GM19467 (cell line): ENCODE data around the gene SH3BGR.
"Not testable (repeated sequence)": the region's sequence is repeated elsewhere in the genome, so short reads cannot be mapped to it uniquely, and the experiment has no call there.

Experiments
- ATAC-seq: cut with Tn5 transposase; IDR thresholded peaks from one replicate; pipeline ENCODE4 v1.9.1; 2021; ENCODE audit warnings: mild to moderate bottlenecking, moderate library complexity; ENCODE audit not compliant: unreplicated experiment

The SH3BGR gene

GRCh38 chr21:39538453-39539042, 86.8 kb downstream of the SH3BGR start:
- no peak for ATAC-seq

GRCh38 chr21:39540367-39540766, 88.6 kb downstream of the SH3BGR start:
- ATAC-seq, result not testable (repeated sequence)

GRCh38 chr21:39542736-39543135, 91.0 kb downstream of the SH3BGR start:
- ATAC-seq, result no peak

DNA sequence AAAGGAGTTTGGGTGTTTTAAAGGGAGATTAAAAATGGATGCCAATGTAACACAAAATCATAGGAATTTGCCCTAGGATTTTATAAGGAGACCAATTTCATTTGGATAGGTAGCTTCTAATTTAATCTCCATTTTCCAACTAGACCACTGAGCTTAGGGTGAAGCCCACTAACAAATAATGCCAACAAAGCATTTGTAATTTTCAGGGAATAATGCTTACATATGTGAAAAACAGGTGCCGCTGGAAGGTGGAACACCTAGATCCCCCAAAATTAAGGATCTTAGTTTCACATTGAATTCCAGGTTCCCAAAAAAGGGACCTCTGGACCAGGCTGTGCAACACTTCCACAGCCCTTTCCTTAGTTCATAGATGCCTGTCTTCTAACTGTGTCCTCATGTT, 94.8 kb downstream of the SH3BGR start:
- ATAC-seq, result no peak

DNA sequence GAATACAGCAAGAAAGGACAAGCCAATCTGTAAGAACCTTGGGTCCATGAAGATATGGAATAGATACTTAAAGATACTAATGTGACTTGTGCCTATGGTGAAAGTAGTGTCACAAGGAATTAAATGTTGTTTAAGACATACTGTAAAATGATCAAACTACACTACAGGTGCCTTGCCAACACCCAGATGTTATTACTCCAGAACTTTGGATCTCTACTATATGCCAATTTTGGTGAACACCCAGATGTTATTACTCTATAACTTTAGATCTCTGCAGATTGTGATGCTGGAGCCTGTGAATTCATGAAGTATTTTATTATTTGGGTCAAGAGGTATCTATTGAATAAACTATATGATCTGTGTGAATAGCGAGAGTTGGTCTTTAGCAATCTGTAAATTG, 101.1 kb downstream of the SH3BGR start:
- ATAC-seq, result no peak

- ATAC-seq, result no peak
Observed at GRCh38 chr21:39553331-39553730, 101.6 kb downstream of the SH3BGR start.

DNA sequence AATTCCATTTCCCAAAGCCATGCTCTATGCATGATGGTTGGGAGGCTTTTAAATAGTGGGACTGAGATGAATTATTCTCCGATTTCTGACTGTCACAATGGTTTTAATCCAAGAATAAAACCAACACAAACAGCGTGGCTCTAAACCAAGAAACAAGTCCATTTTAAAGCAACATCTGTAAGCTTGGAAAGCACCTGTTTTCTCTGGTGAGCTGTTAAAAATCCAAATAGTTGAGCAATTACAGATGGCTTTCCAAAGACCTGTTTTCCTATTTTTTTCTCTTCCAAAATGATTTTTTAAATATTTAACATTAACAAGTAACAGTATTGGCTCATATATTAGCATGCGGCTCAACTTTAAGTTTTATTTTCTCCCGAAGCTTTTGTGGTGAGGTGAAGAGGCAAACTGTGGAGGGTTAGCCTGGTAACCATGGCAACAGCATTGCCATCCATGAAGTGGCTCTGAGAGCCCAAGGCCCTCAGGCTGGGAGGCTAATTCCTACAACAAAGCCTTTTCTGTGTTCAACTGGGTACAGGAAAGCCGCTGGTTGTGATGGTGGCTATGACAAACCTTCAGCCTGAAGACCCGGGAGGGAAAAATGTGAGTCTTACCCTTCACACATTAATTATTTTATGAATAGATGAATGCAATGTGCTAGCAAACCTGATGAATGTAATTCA, 104.3 kb downstream of the SH3BGR start:
- no peak for ATAC-seq

DNA sequence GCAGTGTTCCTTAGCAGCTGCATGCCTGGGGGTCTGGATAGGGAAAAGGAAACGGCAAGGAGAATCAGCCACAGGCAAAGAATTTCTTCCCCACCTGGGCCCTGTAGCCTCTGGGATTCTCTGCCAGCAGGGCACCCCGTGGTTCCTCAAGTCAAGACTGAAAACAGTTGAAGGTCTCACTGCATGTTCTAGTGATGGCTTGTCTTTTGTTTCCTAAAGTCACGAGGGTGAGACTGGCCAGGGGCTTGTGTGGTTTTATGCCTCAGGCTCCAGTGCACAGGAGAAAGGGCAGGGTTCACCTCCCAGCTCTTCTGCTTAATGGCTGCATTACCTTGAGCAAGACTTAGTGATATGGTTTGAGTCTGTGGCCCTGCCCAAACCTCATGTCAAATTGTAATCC, 107.7 kb downstream of the SH3BGR start:
- no peak for ATAC-seq

DNA sequence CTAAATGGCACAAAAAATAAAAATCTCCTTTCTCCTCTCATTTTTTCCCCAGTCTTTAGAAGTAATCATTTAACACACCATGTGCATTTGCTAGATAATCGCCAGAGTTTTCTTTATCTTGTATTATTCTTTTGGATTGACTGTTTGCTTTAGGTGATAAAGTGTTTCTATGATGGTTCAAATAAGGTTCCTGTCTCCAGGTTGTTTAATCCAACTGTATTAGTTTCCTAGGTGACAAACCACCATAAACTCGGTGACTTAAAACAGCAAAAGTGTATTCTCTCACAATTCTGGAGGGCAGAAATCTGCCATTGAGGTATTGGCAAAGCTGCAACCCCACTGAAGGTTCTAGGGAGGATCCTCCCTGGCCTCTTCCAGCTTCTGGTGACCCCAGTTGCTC, 109.4 kb downstream of the SH3BGR start:
- ATAC-seq, result no peak

DNA sequence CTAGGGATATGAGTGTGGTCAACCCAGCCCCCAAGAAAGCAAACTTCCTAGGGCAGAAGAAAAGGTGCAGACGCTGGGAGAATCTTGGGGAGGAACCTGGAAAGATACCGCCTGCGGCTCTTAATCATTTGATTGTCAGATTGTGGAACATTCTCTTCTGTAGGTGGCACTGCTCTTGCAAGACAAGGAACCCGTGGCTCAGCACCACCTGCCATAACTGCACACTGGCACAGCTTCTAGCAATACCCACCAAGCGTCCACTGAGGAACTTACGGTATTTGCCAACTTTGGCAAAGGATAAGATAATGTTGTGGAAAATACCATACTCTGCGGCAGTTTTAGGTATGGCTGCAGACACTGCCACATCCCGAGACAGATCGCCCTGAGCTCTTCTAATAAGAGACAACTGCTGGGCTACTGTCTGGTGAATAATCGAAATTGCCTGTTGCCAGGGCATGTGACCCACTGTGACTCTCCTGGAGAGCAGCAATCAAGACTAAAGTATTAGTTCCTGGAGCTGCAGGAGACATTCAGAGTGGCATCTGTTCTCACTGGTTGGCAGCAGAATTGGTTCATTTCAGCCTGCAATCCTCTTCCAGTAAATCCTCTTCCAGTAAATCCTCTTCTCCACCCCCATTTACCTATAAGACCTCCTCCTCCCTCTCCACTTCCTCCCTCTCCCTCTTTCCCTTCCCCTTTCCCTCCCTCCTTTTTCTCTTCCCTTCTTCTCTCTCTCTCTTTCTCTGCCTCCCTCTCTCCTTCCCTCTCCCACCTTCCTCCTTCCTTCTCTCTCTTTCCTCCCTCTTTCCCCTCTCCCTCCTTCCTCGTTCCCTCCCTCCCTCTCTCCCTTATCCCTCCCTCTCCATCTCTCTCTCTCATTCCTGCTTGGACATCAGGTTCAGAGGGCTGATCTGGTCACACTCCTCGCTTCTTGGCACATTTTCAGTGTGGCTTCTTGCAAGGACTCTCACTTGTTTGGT, 111.3 kb downstream of the SH3BGR start:
- ATAC-seq, result no peak

DNA sequence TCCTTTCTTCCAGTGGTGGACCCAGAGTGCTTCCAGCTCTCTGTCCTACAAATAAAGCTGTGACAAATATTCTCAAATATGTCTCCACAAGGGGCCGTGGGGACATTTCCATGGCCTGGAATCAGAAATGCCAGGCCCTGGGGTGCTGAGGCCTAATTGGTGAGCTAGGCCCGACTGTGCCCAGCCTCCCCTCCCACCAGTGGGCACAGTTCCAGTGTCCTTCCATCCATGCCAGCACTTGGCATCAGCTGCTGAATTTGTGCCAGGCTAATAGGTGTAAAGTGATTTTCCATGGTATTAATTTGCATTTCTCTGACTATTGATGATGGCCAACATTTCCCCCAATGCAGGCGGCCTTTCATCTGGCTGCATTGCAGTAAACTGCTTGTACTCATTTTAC, 112.4 kb downstream of the SH3BGR start:
- ATAC-seq, result no peak
